GM12891 (cell line): ENCODE measurements around the gene ATP1B4.
"Not testable (repeated sequence)": the region's sequence is repeated elsewhere in the genome, so short reads cannot be mapped to it uniquely, and the experiment has no call there.

Source experiments
- DNase-seq: peaks from one replicate; pipeline ENCODE4 v3.0.0; 2011; ENCODE audit warnings: low spot score; ENCODE audit not compliant: insufficient read length
- FAIRE-seq: peaks from 2 replicates; lab custom pipeline; 2011; peaks lifted over from hg19 to GRCh38; lab: Jason Lieb, UNC
- PAX5 ChIP-seq: IDR thresholded peaks from 2 replicates; pipeline ENCODE4 v1.6.1; 2011; ENCODE audit warnings: low read length, moderate library complexity, mild to moderate bottlenecking; ENCODE audit not compliant: insufficient read depth, severe bottlenecking
- POLR2A ChIP-seq: IDR thresholded peaks from 2 replicates; pipeline ENCODE4 v1.6.1; 2011; ENCODE audit warnings: low read depth, low read length, control low read depth
- POLR2AphosphoS5 ChIP-seq: IDR thresholded peaks from 2 replicates; pipeline ENCODE4 v1.6.1; 2011; ENCODE audit warnings: low read depth, low read length, control low read depth
- POU2F2 ChIP-seq: IDR thresholded peaks from 2 replicates; pipeline ENCODE4 v1.6.1; 2011; ENCODE audit warnings: low read depth, mild to moderate bottlenecking, control low read depth, low read length, moderate library complexity
- SPI1 ChIP-seq: IDR thresholded peaks from 2 replicates; pipeline ENCODE4 v1.6.1; 2011; ENCODE audit warnings: low read depth, low read length, control low read depth
- TAF1 ChIP-seq: IDR thresholded peaks from 2 replicates; pipeline ENCODE4 v1.6.1; 2011; ENCODE audit warnings: low read depth, low read length, control low read depth

ATP1B4 gene

GRCh38 chrX:120336899-120337298 lies 25.0 kb upstream of the ATP1B4 start:
- FAIRE-seq, result no peak

GRCh38 chrX:120344566-120344965 lies 17.3 kb upstream of the ATP1B4 start:
- DNase-seq, FAIRE-seq: not testable (repeated sequence)

More at GRCh38 chrX:120336899-120337298, 25.0 kb upstream of the ATP1B4 start:
- no peak for DNase-seq
- TF ChIP-seq TAF1 (no peak), PAX5 (no peak)

GRCh38 chrX:120350450-120351138 lies 11.3 kb upstream of the ATP1B4 start:
- FAIRE-seq, result no peak
- TF ChIP-seq PAX5, result no peak
- no peak for TF ChIP-seq POLR2AphosphoS5
- no peak for TF ChIP-seq TAF1
- no peak for TF ChIP-seq SPI1
- TF ChIP-seq POLR2A, result no peak
- TF ChIP-seq POU2F2, result no peak
- no peak for DNase-seq

GRCh38 chrX:120356084-120356483 lies 5.8 kb upstream of the ATP1B4 start:
- no peak for TF ChIP-seq SPI1
- TF ChIP-seq POLR2A, result no peak
- no peak for TF ChIP-seq PAX5
- no peak for TF ChIP-seq POLR2AphosphoS5
- TF ChIP-seq TAF1, result no peak
- TF ChIP-seq POU2F2, result no peak
- DNase-seq, result no peak
- no peak for FAIRE-seq

GRCh38 chrX:120357186-120357585 lies 4.7 kb upstream of the ATP1B4 start:
- FAIRE-seq (no peak), DNase-seq (no peak)
- TF ChIP-seq PAX5 (no peak), SPI1 (no peak), POLR2AphosphoS5 (no peak), TAF1 (no peak), POLR2A (no peak), POU2F2 (no peak)

GRCh38 chrX:120358737-120359456 lies 3.0 kb upstream of the ATP1B4 start:
- TF ChIP-seq PAX5 (no peak), POLR2AphosphoS5 (no peak), SPI1 (no peak), POU2F2 (no peak), TAF1 (no peak), POLR2A (no peak)
- DNase-seq, result no peak
- no peak for FAIRE-seq

GRCh38 chrX:120365320-120365719 lies 3.4 kb downstream of the ATP1B4 start:
- FAIRE-seq (peak; percentile 5), DNase-seq (peak; percentile 2)
- TF ChIP-seq SPI1 (no peak), POLR2AphosphoS5 (no peak), PAX5 (no peak), POLR2A (no peak), TAF1 (no peak), POU2F2 (no peak)

- no peak for FAIRE-seq
Measured at GRCh38 chrX:120365968-120366367, 4.1 kb downstream of the ATP1B4 start.

GRCh38 chrX:120366794-120367193 lies 4.9 kb downstream of the ATP1B4 start:
- FAIRE-seq (no peak), DNase-seq (no peak)
- TF ChIP-seq POLR2A (no peak), POLR2AphosphoS5 (no peak), SPI1 (no peak), TAF1 (no peak), PAX5 (no peak)

More at GRCh38 chrX:120365968-120366367, 4.1 kb downstream of the ATP1B4 start:
- no peak for DNase-seq
- TF ChIP-seq SPI1 (no peak), POU2F2 (no peak), PAX5 (no peak), POLR2AphosphoS5 (no peak), TAF1 (no peak), POLR2A (no peak)

GRCh38 chrX:120367402-120368109 lies 5.7 kb downstream of the ATP1B4 start:
- TF ChIP-seq PAX5, result no peak
- no peak for TF ChIP-seq SPI1
- no peak for TF ChIP-seq POU2F2
- no peak for TF ChIP-seq POLR2AphosphoS5
- TF ChIP-seq TAF1, result no peak
- no peak for TF ChIP-seq POLR2A
- FAIRE-seq (no peak), DNase-seq (no peak)
